Stimulated activated CD8-positive, alpha-beta memory T cell treated with anti-CD3 and anti-CD28 coated beads, Interleukin-4, amount 100 ng/mL, for 4 hours (primary cell): Measurements from ENCODE around the gene MED4.

Source experiments
- DNase-seq, 2 donors: peaks; one replicate each; pipeline ENCODE4 v3.0.0-alpha.2; 2020; ENCODE audit warnings: low read depth in 2 of 2, low spot score in 1 of 2

The MED4 gene

GRCh38 chr13:48038761-48039160, 56.1 kb downstream of the MED4 start:
- no peak for DNase-seq

GRCh38 chr13:48037346-48038173, 57.3 kb downstream of the MED4 start, which contains the start of gene NUDT15:
Gene NUDT15 (plus strand): TSS chr13:48037726. CDS start chr13:48037747, 21 bp downstream.
- peak; percentile 81 to 87 for DNase-seq

- DNase-seq: no peak
These were observed 65.0 kb downstream of the MED4 start for GRCh38 chr13:48029859-48030258.

- no peak for DNase-seq
These were observed 66.8 kb downstream of the MED4 start for GRCh38 chr13:48028066-48028465.
